ENCODE data around the gene FBXW11. TPM values are rescaled to one million over a fixed set of nuclear protein-coding genes. Genes with fewer than 3 reads are reported as not detected.

Gene FBXW11
- total RNA-seq, 1 donor from 2014 or later = 52.5 TPM

DNA sequence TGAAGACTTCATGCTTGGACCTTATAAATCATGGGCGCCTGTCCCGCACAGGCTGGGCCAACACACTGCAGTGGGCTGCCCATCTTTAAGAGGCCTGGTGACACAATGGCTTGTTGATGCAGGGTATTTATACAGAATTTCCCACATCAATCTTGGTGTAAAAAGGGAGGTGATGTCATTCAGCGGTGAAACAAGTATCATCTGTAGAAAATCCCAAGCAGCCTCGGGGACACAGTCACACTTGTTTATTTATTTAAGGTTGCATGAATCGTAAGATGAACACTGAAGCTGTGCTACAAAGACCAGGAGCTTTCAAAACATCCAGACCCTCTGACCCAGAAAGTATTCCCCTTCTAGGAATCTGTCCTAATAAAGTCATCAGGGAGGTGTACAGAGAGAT lies 180.3 kb downstream of the FBXW11 start:
- DNase-seq (ENCODE audit: extremely low spot score, unreplicated experiment) = no peak
- Mint-ChIP-seq H3K9me3 (peaks cover 2% of the 10 kb centered on the region), H3K27me3 (no peaks in the 10 kb centered on the region), H3K4me3 (no peak overlapping the region), H3K27ac (no peak overlapping the region), H3K36me3 (no peaks in the 10 kb centered on the region), H3K4me1 (ENCODE audit: unreplicated experiment) (peaks cover 4% of the 10 kb centered on the region)
- TF ChIP-seq, protein P1, sequence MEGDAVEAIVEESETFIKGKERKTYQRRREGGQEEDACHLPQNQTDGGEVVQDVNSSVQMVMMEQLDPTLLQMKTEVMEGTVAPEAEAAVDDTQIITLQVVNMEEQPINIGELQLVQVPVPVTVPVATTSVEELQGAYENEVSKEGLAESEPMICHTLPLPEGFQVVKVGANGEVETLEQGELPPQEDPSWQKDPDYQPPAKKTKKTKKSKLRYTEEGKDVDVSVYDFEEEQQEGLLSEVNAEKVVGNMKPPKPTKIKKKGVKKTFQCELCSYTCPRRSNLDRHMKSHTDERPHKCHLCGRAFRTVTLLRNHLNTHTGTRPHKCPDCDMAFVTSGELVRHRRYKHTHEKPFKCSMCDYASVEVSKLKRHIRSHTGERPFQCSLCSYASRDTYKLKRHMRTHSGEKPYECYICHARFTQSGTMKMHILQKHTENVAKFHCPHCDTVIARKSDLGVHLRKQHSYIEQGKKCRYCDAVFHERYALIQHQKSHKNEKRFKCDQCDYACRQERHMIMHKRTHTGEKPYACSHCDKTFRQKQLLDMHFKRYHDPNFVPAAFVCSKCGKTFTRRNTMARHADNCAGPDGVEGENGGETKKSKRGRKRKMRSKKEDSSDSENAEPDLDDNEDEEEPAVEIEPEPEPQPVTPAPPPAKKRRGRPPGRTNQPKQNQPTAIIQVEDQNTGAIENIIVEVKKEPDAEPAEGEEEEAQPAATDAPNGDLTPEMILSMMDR (conservative IDR thresholded peaks at IDR 0.05) = no peak

DNA sequence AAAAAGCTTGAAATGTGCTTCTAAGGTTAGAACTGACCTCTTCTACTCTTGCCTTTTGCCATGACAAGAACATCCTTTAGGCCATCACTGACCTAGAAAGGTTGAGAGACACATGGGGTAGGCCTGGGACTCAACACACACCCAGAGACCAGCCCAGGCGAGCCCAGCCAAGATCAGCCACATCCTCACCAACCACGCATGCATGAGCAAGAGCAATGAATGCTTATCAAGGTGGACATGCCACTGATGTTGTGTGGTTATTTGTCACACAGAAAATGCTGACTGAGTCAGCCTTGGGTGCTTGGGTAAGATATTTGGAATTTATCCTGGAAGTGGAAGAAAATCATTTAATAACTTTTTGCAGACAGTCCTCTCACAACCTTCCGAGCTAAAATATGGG lies 181.4 kb downstream of the FBXW11 start:
- H3K9me3 Mint-ChIP-seq = no peaks in the 10 kb centered on the region
- H3K27ac Mint-ChIP-seq = no peak overlapping the region
- no peaks in the 10 kb centered on the region for H3K36me3 Mint-ChIP-seq
- TF ChIP-seq, protein P1 (conservative IDR thresholded peaks at IDR 0.05) = no peak
- peaks cover 4% of the 10 kb centered on the region for H3K4me1 Mint-ChIP-seq (ENCODE audit: unreplicated experiment)
- H3K4me3 Mint-ChIP-seq = no peak overlapping the region
- no peak for DNase-seq (ENCODE audit: extremely low spot score, unreplicated experiment)
- H3K27me3 Mint-ChIP-seq = no peaks in the 10 kb centered on the region

- H3K27ac Mint-ChIP-seq = no peak overlapping the region
- H3K4me3 Mint-ChIP-seq = peak overlapping the region; percentile 43
- no peak for DNase-seq (ENCODE audit: extremely low spot score, unreplicated experiment)
Observed at GRCh38 chr5:171823269-171823668, 183.2 kb downstream of the FBXW11 start.

GRCh38 chr5:171821286-171821685 lies 185.2 kb downstream of the FBXW11 start:
- Mint-ChIP-seq H3K36me3 (no peaks in the 10 kb centered on the region), H3K27me3 (peaks cover 4% of the 10 kb centered on the region), H3K27ac (no peak overlapping the region), H3K9me3 (no peaks in the 10 kb centered on the region), H3K4me3 (no peak overlapping the region), H3K4me1 (ENCODE audit: unreplicated experiment) (peaks cover 4% of the 10 kb centered on the region)
- TF ChIP-seq, protein P1 (conservative IDR thresholded peaks at IDR 0.05) = no peak
- DNase-seq (ENCODE audit: extremely low spot score, unreplicated experiment) = no peak

More at GRCh38 chr5:171823269-171823668, 183.2 kb downstream of the FBXW11 start:
- Mint-ChIP-seq H3K36me3 (no peaks in the 10 kb centered on the region), H3K4me1 (ENCODE audit: unreplicated experiment) (peaks cover 4% of the 10 kb centered on the region), H3K27me3 (no peaks in the 10 kb centered on the region), H3K9me3 (no peaks in the 10 kb centered on the region)
- TF ChIP-seq, protein P1 (conservative IDR thresholded peaks at IDR 0.05) = no peak

DNA sequence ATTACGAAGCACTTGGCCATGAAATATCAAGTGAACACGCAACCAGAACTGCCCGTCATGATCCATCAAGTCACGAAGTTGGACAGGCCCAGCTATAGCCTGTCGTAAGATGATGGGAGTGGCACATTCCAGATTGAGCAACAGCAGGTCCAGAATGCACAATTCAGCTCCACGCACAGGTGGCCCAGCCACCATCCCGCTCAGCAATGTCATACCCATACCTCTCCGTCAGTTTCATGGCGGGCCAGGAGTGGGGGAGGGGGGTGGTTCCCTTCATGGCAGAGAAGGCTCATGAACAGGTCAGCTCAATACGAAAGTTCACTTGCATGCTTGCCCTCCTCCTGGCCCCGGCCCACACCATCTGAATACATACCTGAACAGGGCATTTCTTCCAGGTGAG lies 185.9 kb downstream of the FBXW11 start:
- TF ChIP-seq, protein P1 (conservative IDR thresholded peaks at IDR 0.05) = no peak
- Mint-ChIP-seq H3K27me3 (peaks cover 4% of the 10 kb centered on the region), H3K4me3 (no peak overlapping the region), H3K36me3 (no peaks in the 10 kb centered on the region), H3K9me3 (no peaks in the 10 kb centered on the region), H3K27ac (peak overlapping the region; percentile 62), H3K4me1 (ENCODE audit: unreplicated experiment) (peaks cover 4% of the 10 kb centered on the region)
- DNase-seq (ENCODE audit: extremely low spot score, unreplicated experiment) = no peak

DNA sequence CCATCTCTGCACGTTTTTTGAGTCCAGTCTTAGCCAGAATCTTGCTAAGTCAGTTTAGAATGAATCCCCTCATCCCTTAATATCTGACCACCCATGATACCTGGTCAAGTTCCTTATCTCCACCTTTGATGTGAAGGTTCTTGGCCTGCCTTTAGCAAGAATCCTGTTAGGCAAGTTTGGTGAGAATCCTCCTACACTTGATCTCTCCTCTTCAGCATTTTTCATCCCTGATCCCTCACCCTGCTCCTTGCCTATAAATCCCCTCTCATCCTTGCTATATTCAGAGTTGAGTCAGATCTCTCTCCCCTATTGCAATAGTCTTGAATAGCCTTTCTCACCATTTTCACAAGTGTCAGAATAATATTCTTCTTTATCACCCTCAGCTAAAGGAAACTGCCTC lies 189.8 kb downstream of the FBXW11 start:
- Mint-ChIP-seq H3K27ac (no peak overlapping the region), H3K4me1 (ENCODE audit: unreplicated experiment) (no peaks in the 10 kb centered on the region), H3K4me3 (peak overlapping the region; percentile 4), H3K36me3 (no peaks in the 10 kb centered on the region), H3K27me3 (peaks cover 6% of the 10 kb centered on the region), H3K9me3 (peaks cover 12% of the 10 kb centered on the region)
- TF ChIP-seq, protein P1 (conservative IDR thresholded peaks at IDR 0.05) = no peak
- no peak for DNase-seq (ENCODE audit: extremely low spot score, unreplicated experiment)
